IPS-18c (cell line): ENCODE data around the gene PMS1.
"Not testable (repeated sequence)": the region's sequence is repeated elsewhere in the genome, so short reads cannot be mapped to it uniquely, and the experiment has no call there.

Experiments used
- H3K4me3 ChIP-seq: 2 replicates; pipeline ENCODE4 v1.7.0; 2013; ENCODE audit warnings: low read depth, mild to moderate bottlenecking, low read length, moderate library complexity; ENCODE audit not compliant: insufficient read depth
- H3K9me3 ChIP-seq: one replicate; pipeline ENCODE4 v1.6.1; 2013; ENCODE audit warnings: mild to moderate bottlenecking, low read length, moderate library complexity; ENCODE audit not compliant: control insufficient read depth, insufficient read depth

Gene PMS1

GRCh38 chr2:189799030-189799331 lies 14.7 kb downstream of the PMS1 start:
- Histone ChIP-seq H3K9me3 (no peaks in the 10 kb centered on the region), H3K4me3 (no peak overlapping the region)

DNA sequence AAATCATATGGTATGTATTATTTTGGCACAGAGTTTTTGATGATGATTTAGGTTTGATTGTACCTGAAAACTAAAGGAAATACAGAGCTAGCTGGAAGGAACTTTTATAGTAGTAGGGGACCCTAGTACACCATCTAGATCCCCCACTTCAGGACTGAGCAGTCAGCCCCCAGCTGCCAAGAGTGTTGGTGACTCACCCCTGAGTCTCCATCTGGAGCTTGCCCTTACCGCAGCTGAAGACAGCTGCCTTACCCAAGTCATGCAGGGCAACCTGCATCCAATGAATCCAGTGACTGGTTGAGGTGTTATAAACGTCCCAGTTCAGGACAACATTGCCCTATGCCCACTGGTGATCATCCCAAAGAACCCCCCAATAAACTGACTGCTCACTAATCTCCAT lies 15.3 kb downstream of the PMS1 start:
- Histone ChIP-seq H3K9me3 (no peaks in the 10 kb centered on the region), H3K4me3 (no peak overlapping the region)

DNA sequence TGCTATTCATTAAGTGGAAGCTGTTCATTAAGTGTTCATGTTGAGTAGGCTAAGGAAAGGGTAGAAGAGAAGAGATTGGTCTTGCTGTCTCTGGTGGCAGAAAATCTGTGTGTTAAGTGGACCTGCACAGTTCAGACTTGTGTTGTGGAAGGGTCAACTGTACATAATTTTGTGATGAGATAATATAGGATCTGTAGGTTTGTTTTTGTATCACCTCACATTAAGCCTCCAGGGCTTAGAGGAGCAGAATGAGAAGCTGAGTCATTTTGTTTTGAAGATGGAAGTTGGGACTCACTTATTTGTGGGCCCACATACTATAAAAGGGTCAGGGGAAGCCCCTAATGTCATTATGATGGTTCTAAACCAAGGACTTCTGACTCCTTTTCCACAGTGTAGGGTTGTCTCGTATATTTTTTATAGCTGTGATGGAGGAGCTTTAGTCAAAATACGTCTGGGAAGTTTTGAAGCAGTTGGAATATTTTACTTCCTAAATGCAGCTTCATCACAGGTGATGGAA lies 18.2 kb downstream of the PMS1 start:
- H3K4me3 ChIP-seq, result no peak overlapping the region
- H3K9me3 ChIP-seq, result no peaks in the 10 kb centered on the region

DNA sequence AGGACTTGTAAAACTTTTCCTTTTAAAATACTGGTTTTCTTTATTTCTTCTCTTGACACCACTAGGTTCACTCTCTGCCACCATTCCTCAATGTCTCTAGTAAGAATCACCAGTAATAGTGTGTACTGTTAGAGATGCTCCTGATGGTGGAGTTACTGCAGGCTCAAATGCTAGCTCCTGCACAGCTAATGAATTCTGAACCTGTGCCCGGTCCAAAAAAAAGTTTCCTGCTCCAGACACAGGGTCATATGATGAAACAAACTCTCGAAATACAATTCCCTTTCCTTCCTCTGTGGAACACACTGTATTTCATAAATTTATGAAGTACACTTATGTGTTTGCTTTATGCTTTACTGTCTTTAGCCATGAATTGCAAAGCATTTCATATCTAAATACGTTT lies 19.2 kb downstream of the PMS1 start:
- Histone ChIP-seq H3K4me3 (no peak overlapping the region), H3K9me3 (no peaks in the 10 kb centered on the region)

DNA sequence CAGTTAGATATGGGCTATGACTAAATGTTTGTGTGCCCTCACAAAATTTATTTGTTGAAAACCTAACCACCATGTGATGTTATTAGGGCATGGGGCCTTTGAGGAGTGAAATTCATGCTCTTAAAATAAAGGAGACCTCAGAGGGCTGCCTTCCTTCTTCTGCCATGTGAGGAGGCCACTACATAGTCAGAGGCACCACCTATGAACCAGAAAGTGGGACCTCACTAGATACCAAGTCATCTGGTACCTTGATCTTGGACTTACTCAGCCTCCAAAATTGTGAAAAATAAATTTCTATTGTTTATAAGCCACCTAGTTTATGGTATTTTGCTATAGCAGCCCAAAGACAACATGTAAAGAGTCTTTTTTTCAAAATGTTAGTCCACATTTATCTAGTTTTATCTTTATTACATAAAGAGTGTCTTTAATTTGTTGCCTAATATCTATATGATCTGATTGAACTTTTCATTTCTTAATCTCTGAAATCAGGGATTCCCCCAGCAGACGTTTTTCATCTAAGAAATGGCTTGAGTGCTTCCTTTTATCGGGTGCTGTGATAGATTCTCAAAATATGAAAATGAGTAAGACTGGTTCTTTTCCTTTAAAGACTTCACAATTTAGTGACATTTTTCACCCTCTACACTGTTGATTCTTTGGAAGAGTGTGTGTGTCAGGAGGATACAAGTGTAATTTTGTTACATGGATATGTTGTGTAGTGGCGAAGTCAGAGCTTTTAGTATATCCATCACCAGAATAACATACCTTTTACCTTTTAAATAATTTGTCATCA lies 34.2 kb downstream of the PMS1 start:
- Histone ChIP-seq H3K4me3 (no peak overlapping the region), H3K9me3 (no peaks in the 10 kb centered on the region)

DNA sequence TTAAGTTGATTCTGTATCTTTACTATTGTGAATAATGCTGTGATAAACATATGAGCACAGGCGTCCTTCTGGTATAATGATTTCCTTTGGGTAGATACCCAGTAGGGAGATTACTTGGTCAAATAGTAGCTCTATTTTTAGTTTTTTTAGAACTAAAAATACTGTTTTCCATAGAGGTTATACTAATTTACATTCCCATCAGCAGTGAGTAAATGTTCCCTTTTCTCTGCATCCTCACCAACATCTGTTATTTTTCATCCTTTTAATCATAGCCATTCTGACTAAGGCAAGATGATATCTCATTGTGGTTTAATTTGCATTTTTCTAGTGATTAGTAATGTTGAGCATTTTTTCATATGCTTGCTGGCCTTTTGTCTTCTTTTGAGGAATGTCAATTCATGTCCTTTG lies 35.1 kb downstream of the PMS1 start:
- H3K4me3 ChIP-seq, result no peak overlapping the region

GRCh38 chr2:189821953-189822748 lies 37.9 kb downstream of the PMS1 start:
- Histone ChIP-seq H3K4me3 (no peak overlapping the region), H3K9me3 (no peaks in the 10 kb centered on the region)

More for the DNA sequence above, 35.1 kb downstream of the PMS1 start:
- H3K9me3 ChIP-seq, result no peaks in the 10 kb centered on the region

GRCh38 chr2:189824694-189825396 lies 40.6 kb downstream of the PMS1 start:
- Histone ChIP-seq H3K4me3 (no peak overlapping the region), H3K9me3 (no peaks in the 10 kb centered on the region)

DNA sequence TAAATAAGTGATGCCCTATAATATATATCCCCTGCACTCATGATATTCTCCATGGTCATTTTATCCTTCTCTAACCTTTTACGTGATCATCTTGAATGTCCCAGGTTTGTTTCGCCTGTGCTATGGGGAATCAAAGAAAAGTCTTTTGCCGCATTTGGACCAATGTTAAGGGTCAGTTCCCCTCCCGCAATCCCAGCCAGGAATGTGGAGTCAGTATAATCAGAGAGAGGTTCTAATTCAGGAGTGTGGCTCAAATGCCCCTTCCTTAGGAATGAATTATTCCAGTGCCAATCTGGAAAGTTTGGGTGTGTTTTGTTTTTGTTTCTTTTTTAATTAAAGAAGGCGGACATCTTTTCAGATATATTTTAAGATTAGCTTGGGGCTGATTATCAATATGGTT lies 41.8 kb downstream of the PMS1 start:
- no peak overlapping the region for H3K4me3 ChIP-seq
- no peaks in the 10 kb centered on the region for H3K9me3 ChIP-seq

DNA sequence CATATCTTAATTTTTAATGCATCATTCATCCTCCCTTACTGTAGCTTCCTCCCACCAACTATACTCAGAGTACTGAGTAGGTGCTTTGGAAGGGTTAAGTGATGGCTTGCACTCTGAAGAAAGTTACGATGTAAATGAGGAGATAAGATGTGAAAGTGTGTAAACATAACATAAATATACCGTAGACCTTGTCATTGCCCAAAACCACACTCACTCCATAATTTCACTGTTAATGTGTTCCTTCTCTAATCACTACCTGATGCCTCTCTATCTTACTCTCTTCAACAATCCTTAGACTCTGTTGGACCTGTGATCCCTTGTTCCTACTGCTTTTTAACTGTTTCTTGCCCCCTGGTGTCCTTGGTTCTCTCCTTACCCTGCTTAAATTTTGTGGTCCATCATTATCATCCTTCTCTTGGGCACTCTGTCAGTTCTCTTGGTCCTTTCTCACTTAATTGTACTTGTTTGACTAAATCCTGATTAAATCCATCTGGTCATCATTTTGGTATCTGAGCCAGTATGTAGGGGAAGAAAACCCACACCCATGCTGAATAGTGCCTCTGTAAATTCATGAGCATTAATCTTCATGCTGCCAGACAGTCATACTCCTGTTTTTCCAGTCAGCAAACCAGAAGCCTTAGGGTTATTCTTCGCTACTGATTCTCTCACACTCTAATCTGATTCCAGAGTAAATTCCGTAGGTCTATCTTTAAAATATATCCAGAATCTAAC lies 45.0 kb downstream of the PMS1 start:
- Histone ChIP-seq H3K4me3 (no peak overlapping the region), H3K9me3 (no peaks in the 10 kb centered on the region)

GRCh38 chr2:189830510-189830909 lies 46.3 kb downstream of the PMS1 start:
- H3K9me3 ChIP-seq, result no peaks in the 10 kb centered on the region
- no peak overlapping the region for H3K4me3 ChIP-seq

DNA sequence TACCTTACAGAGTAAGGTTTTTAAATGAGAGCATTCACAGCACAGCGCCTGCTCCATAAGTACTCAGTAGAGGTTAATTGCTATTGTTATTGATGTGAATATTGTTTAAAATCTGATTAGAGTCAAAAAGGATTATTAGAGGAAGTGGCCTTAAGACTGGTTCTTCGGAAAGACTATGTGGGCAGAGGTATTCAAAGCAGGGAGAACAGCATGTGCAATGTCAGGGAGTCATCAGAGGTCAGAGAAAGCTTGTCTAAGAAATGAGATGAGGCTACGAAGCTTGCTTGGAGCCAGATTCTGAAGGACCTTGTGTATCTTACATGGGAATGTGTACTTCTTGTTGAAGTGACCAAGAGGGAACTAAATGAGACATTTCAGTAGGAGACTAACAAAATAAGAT lies 49.8 kb downstream of the PMS1 start:
- Histone ChIP-seq H3K4me3 (no peak overlapping the region), H3K9me3 (no peaks in the 10 kb centered on the region)

- not testable (repeated sequence) for H3K9me3 ChIP-seq, H3K4me3 ChIP-seq
Measured at GRCh38 chr2:189834642-189835041, 50.4 kb downstream of the PMS1 start.

- no peak overlapping the region for H3K4me3 ChIP-seq
- H3K9me3 ChIP-seq, result no peaks in the 10 kb centered on the region
Measured at GRCh38 chr2:189835855-189836558, 51.8 kb downstream of the PMS1 start.

- H3K4me3 ChIP-seq, result no peak overlapping the region
- no peaks in the 10 kb centered on the region for H3K9me3 ChIP-seq
Measured at GRCh38 chr2:189836644-189837043, 52.4 kb downstream of the PMS1 start.

GRCh38 chr2:189837326-189837725 lies 53.1 kb downstream of the PMS1 start:
- Histone ChIP-seq H3K9me3 (no peaks in the 10 kb centered on the region), H3K4me3 (no peak overlapping the region)

GRCh38 chr2:189841019-189841418 lies 56.8 kb downstream of the PMS1 start:
- Histone ChIP-seq H3K4me3 (no peak overlapping the region), H3K9me3 (peaks cover 2% of the 10 kb centered on the region)
